ENCODE data around the gene SNAP91. TPM values are rescaled to one million over a fixed set of nuclear protein-coding genes. Genes with fewer than 3 reads are reported as not detected.

Gene SNAP91
- total and polyA plus RNA-seq, 2 of the 8 experiments (the other 6 are each of a cell fraction or from before 2014, with no cell fraction given) = 1.3 to 1.5 TPM

DNA sequence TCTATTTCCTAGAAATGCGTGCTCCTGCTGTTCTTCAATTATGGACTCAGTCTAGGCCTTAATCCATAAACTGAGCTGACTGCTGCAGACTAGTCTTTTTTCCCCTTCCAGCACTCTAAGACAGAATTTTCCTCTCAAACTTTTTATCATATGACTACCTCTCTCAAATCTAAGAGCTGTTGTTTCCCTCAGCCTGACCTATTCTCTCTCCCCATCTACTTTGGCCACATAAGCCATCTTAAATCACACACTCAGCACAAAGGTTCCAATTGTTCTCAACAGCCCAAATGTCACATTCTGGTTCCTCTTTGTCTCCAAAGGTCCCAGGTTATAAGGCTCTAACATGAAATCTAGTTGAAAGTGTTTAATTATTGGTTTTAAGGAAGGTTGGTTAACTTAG is 111.4 kb downstream of the SNAP91 start:
- Histone ChIP-seq H4K20me1 (replicated peaks in 1 of 2; ENCODE audit: control insufficient read depth in 1 of 2, insufficient read depth in 2 of 2, low read length in 2 of 2) (no peaks in the 10 kb centered on the region), H3K79me2 (ENCODE audit: control insufficient read depth in 1 of 2, insufficient read depth in 2 of 2, low read length in 2 of 2) (no peaks in the 10 kb centered on the region), H3K36me3 (ENCODE audit: control insufficient read depth in 2 of 4, insufficient read depth in 4 of 4, low read length in 3 of 4) (no peaks in the 10 kb centered on the region), H2BK20ac (ENCODE audit: low read length) (no peak overlapping the region), H4K8ac (ENCODE audit: extremely low read depth, insufficient read depth, low read length) (no peak overlapping the region), H2BK12ac (ENCODE audit: low read depth, low read length) (no peak overlapping the region), H3K27me3 (replicated peaks in 1 of 4; ENCODE audit: control insufficient read depth in 3 of 4, extremely low read depth in 1 of 4, insufficient read depth in 3 of 4, low read length in 3 of 4) (no peaks in the 10 kb centered on the region), H4K91ac (replicated peaks; ENCODE audit: insufficient read length, low read length) (no peak overlapping the region), H3K4me1 (replicated peaks in 1 of 4; ENCODE audit: control insufficient read depth in 3 of 4, insufficient read depth in 4 of 4, low read length in 3 of 4) (peaks cover 0 to 5% (median 2%) of the 10 kb centered on the region in 4 experiments; a peak in 1 of 7 replicates), H3K79me1 (ENCODE audit: low read depth, low read length) (no peaks in the 10 kb centered on the region), H2AFZ (ENCODE audit: low read length) (peak overlapping the region; percentile 93; the same call in 1 of the 2 replicates), H2BK5ac (ENCODE audit: low read depth, low read length) (no peak overlapping the region), H2BK15ac (ENCODE audit: low read length) (no peak overlapping the region), H3K23ac (ENCODE audit: insufficient read length) (no peak overlapping the region), H3K4ac (replicated peaks; ENCODE audit: insufficient read length, low read depth, low read length) (no peak overlapping the region), H3K4me3 (ENCODE audit: extremely low read depth in 1 of 4, insufficient read depth in 2 of 4, low read depth in 3 of 4, low read length in 4 of 4) (no peak overlapping the region), H2AK5ac (ENCODE audit: low read depth, low read length) (no peak overlapping the region), H4K5ac (ENCODE audit: insufficient read length, low read depth, low read length) (no peak overlapping the region), H3K23me2 (ENCODE audit: low read depth, low read length) (no peaks in the 10 kb centered on the region), H3K27ac (ENCODE audit: low read depth, low read length) (no peak overlapping the region), H3K9ac (replicated peaks in 1 of 4; ENCODE audit: extremely low read depth in 1 of 4, low read depth in 3 of 4, low read length in 3 of 4) (no peak overlapping the region), H3K56ac (replicated peaks; ENCODE audit: insufficient read length, low read depth, low read length) (no peak overlapping the region), H3K14ac (ENCODE audit: insufficient read length) (no peak overlapping the region), H3K9me3 (ENCODE audit: insufficient read depth in 2 of 2, low read depth in 1 of 2, low read length in 1 of 2) (no peaks in the 10 kb centered on the region; a peak in 1 of 4 replicates), H3K18ac (ENCODE audit: extremely low read depth, low read length) (no peak overlapping the region), H3K4me2 (ENCODE audit: insufficient read depth in 1 of 2, low read depth in 2 of 2, low read length in 2 of 2) (no peak overlapping the region), H2BK120ac (replicated peaks; ENCODE audit: low read depth, low read length) (no peak overlapping the region)
- FAIRE-seq = no peak
- no peak for DNase-seq (ENCODE audit: low read depth in 1 of 2, low spot score in 2 of 2)
- CTCF ChIA-PET (ENCODE audit: partially characterized antibody) = interaction anchor here (0.6 to 1.6 kb wide), 5 partner anchors 17 to 165 kb away, joined by 3 to 6 read pairs (median 3); no protein-coding TSS in a partner anchor
- POLR2A ChIA-PET (ENCODE audit: partially characterized antibody) = no interaction called here
- WGBS, 2 experiments (ENCODE audit: extremely low coverage in 1 of 2, insufficient coverage in 1 of 2, insufficient read length in 1 of 2, insufficient replicate concordance in 2 of 2, low coverage in 1 of 2, low lambda C conversion rate in 2 of 2, missing lambda C conversion rate in 1 of 2) = 100% methylated on average over 1 of the region's 1 CpG; no CpG with 5 or more reads in 1 of the 2 experiments
- TF ChIP-seq ZNF274 (IDR thresholded peaks at IDR 0.05; ENCODE audit: borderline replicate concordance, extremely low read depth, low read length) = no peak
